ENCODE data around the gene RNF31.
A peak's percentile ranks its signal among the peaks of the same experiment; 100 is the strongest.
"Not testable (repeated sequence)": the region's sequence is repeated elsewhere in the genome, so short reads cannot be mapped to it uniquely, and the experiment has no call there.

RNF31 gene

DNA sequence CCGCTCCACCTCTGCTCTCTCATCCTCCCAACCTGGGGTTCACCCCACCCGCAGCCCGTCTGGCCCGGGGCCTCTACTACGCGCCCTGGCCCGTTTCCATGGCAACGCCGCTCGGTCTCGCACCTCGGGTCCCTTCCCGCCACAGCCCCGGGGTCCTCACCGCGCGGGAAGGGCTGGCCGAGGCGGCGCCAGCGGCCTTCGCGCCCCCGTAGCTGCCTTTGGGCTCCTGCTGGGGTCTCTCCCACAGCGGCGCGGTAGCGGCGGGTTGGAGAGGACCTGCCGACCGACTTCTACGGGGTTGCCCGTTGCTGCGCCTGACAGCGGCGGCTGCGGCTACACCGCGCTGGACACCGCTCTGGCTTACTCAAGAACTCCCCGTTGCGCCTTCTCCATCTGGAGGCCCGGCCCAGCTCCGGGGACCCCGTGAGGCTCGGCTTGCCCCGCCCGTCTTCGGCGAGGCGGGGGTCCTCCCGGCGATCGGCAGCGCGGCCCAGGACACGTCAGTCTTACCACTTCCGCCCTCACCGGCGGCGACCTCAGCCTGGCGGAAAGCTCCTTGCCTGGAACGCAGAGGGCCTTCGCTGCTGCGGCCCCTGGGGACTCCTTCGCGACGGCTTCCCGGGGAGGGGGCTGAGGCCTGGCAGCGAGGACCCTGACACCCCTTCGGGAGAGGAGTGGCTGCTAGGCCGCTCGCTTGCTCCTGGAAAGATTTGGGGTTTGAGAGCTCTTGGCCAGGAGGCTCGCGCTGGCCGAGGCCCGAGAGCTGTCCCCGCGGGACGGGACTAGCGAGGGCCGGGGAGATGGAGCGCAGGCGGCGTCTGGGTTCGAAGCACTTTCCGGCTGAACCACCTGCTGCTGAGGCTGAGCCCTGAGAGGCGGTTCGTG is 48.1 kb downstream of the RNF31 start, which contains the start of gene TM9SF1:
Gene TM9SF1, minus strand, starts transcription at position 256 of the 885 bp plus-strand sequence. CDS start 422 bp downstream, outside the sequence.
- peak within 1 kb of the TSS; percentile 88 for H3K4me3 ChIP-seq (replicated peaks; ENCODE audit: low read depth, low read length)
- DNase-seq (ENCODE audit: low read depth): peak; percentile 87
- TF ChIP-seq CTCF (IDR thresholded peaks at IDR 0.05; ENCODE audit: low read length, missing control alignments): no peak

- peak overlapping the region; percentile 88 for H3K4me3 ChIP-seq (replicated peaks; ENCODE audit: low read depth, low read length)
- DNase-seq (ENCODE audit: low read depth): peak; percentile 15
- TF ChIP-seq CTCF (IDR thresholded peaks at IDR 0.05; ENCODE audit: low read length, missing control alignments): no peak
Observed at GRCh38 chr14:24196071-24197055, 49.1 kb downstream of the RNF31 start.

- no peak overlapping the region for H3K4me3 ChIP-seq (replicated peaks; ENCODE audit: low read depth, low read length)
- no peak for DNase-seq (ENCODE audit: low read depth)
- no peak for TF ChIP-seq CTCF (IDR thresholded peaks at IDR 0.05; ENCODE audit: low read length, missing control alignments)
Observed at GRCh38 chr14:24197056-24197450, 49.8 kb downstream of the RNF31 start.

DNA sequence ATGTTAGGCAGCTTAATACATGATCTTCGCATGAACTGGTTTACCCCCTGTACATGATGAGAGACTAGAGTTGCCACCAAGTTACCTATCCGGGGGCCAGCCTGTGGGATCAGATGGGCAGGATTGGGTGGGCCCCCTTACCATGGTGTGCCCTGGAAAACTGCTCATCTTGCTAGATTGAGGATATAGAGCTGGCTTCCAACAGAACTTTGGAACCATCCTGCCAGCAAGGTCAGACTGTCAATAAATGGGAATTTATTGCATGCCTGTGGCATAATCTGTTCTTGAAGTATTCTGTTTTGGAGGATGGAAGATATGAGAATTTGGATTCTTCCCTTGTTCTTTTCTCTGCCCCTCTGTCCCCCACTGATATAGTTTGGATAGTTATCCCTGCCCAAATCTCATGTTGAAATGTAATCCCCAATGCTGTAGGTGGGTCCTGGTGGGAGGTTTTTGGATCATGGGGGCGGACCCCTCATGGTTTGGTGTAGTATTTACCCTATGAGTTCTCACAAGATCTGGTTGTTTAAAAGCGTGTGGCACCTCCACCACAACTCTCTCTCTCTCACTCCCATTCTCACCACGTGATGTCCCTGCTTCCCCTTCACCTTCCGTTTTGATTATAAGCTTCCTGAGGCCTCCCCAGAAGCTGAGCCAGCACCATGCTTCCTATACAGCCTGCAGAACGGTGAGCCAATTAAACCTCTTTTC is 51.7 kb downstream of the RNF31 start:
- DNase-seq (ENCODE audit: low read depth): no peak
- no peak overlapping the region for H3K4me3 ChIP-seq (replicated peaks; ENCODE audit: low read depth, low read length)
- no peak for TF ChIP-seq CTCF (IDR thresholded peaks at IDR 0.05; ENCODE audit: low read length, missing control alignments)

DNA sequence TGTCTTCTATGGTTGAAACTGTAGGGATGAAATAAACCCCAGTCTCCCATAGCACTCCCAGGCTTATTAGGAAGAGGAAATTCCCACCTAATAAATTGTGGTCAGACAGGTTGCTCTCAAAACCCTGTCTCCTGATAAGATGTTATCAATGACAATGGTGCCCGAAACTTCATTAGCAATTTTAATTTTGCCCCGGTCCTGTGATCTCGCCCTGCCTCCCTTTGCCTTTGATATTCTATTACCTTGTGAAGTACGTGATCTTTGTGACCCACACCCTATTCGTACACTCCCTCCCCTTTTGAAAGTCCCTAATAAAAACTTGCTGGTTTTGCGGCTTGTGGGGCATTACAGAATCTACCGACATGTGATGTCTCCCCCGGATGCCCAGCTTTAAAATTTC is 55.2 kb downstream of the RNF31 start:
- not testable (repeated sequence) for DNase-seq (ENCODE audit: low read depth); H3K4me3 ChIP-seq (replicated peaks; ENCODE audit: low read depth, low read length)

GRCh38 chr14:24203249-24203886 is 56.1 kb downstream of the RNF31 start:
- DNase-seq (ENCODE audit: low read depth); H3K4me3 ChIP-seq (replicated peaks; ENCODE audit: low read depth, low read length): not testable (repeated sequence)
